GM19240 (cell line): ENCODE measurements around the gene SPOCK1.
"Not testable (repeated sequence)": the region's sequence is repeated elsewhere in the genome, so short reads cannot be mapped to it uniquely, and the experiment has no call there.

Source experiments
- DNase-seq: peaks from one replicate; pipeline ENCODE4 v3.0.0; 2011; ENCODE audit warnings: low spot score; ENCODE audit not compliant: insufficient read length

Gene SPOCK1

GRCh38 chr5:137498736-137499505, at the start of gene SPOCK1:
Gene SPOCK1 (minus strand): TSS chr5:137499326.
- DNase-seq = peak; percentile 79

- no peak for DNase-seq
Observed at GRCh38 chr5:137545956-137546355, 46.8 kb upstream of the SPOCK1 start.

GRCh38 chr5:137535449-137535848, 36.3 kb upstream of the SPOCK1 start:
- not testable (repeated sequence) for DNase-seq

- DNase-seq = no peak
Observed at GRCh38 chr5:137533963-137534362, 34.8 kb upstream of the SPOCK1 start.

GRCh38 chr5:137531266-137531665, 32.1 kb upstream of the SPOCK1 start:
- no peak for DNase-seq

GRCh38 chr5:137521246-137521645, 22.1 kb upstream of the SPOCK1 start:
- DNase-seq = no peak

GRCh38 chr5:137516961-137517360, 17.8 kb upstream of the SPOCK1 start:
- no peak for DNase-seq

- no peak for DNase-seq
Observed at GRCh38 chr5:137516251-137516797, 17.2 kb upstream of the SPOCK1 start.

GRCh38 chr5:137515238-137515637, 16.1 kb upstream of the SPOCK1 start:
- DNase-seq = no peak

- DNase-seq = no peak
Observed at GRCh38 chr5:137510671-137511070, 11.5 kb upstream of the SPOCK1 start.

- no peak for DNase-seq
Observed at GRCh38 chr5:137507150-137507549, 8.0 kb upstream of the SPOCK1 start.

- no peak for DNase-seq
Observed at GRCh38 chr5:137506296-137506695, 7.2 kb upstream of the SPOCK1 start.

GRCh38 chr5:137504916-137505315, 5.8 kb upstream of the SPOCK1 start:
- DNase-seq = no peak

GRCh38 chr5:137503456-137503855, 4.3 kb upstream of the SPOCK1 start:
- no peak for DNase-seq

GRCh38 chr5:137502632-137503031, 3.5 kb upstream of the SPOCK1 start:
- no peak for DNase-seq

GRCh38 chr5:137501846-137502406, 2.8 kb upstream of the SPOCK1 start:
- DNase-seq = no peak

- DNase-seq = no peak
Observed at GRCh38 chr5:137501226-137501625, 2.1 kb upstream of the SPOCK1 start.

GRCh38 chr5:137500615-137501225, 1.6 kb upstream of the SPOCK1 start:
- DNase-seq = no peak

- DNase-seq = not testable (repeated sequence)
Observed at GRCh38 chr5:137499506-137499847, 351 bp upstream of the SPOCK1 start.

GRCh38 chr5:137498301-137498735, 808 bp downstream of the SPOCK1 start:
- no peak for DNase-seq

GRCh38 chr5:137497396-137498290, 1.5 kb downstream of the SPOCK1 start:
- DNase-seq = no peak
